K562 (cell line): Measurements from ENCODE around the gene ART1. TPM values are rescaled to one million over a fixed set of nuclear protein-coding genes. Genes with fewer than 3 reads are reported as not detected.

ENCODE experiments used
- ATAC-seq: fragments of 200-7000 bp; cut with Tn5 transposase; 3 replicates; pipeline ENCODE4 v1.9.1; 2020; ENCODE audit warnings: moderate library complexity
- BruUV-seq: library from RNA; stranded (reverse); fragments of 400-500 nt; replicated peaks from 2 replicates; lab custom pipeline; 2021; lab: Mats Ljungman, UMichigan
- CTCF ChIA-PET: fragments of 300-600 bp; formaldehyde crosslinking; extraction: SDS; loops from one replicate; lab custom pipeline; 2021; ENCODE audit warnings: low intra/inter-chr PET ratio; lab: Yijun Ruan, JAX
- POLR2A ChIA-PET: fragments of 300-600, 350-650 bp; sonication (Branson Sonifier 250); formaldehyde crosslinking; extraction: SDS; loops from one replicate; lab custom pipeline; 2021; ENCODE audit warnings: antibody characterized with exemption, inconsistent platforms; lab: Yijun Ruan, JAX
- DNase-seq, 4 experiments: peaks; one replicate each; pipeline versions ENCODE4 v3.0.0 to v3.0.0-alpha.2; 2011 to 2018; ENCODE audit warnings: low spot score in 3 of 4, mixed read lengths in 3 of 4; ENCODE audit errors: extremely low read depth in 1 of 4
- FAIRE-seq: peaks from 2 replicates; lab custom pipeline; 2011; peaks lifted over from hg19 to GRCh38; lab: Jason Lieb, UNC
- H2AFZ ChIP-seq: 2 replicates; pipeline ENCODE4 v1.6.0; 2011; ENCODE audit warnings: low read depth, low read length, control low read depth, inconsistent platforms
- H3K27ac ChIP-seq: fragments of 200-600 bp; 3 replicates; pipeline ENCODE4 v1.8.0; 2011; ENCODE audit warnings: low read depth, mild to moderate bottlenecking, control low read depth, inconsistent platforms, low read length, moderate library complexity, mixed read lengths; ENCODE audit errors: extremely low read depth
- H3K27me3 ChIP-seq, 2 experiments: fragments of 300-600 bp in 1 of 2; 2 replicates in 1 of 2; 3 replicates in 1 of 2; pipeline versions ENCODE4 v1.6.0 to v1.8.0; 2011; ENCODE audit warnings: inconsistent platforms in 2 of 2, low read length in 2 of 2, mild to moderate bottlenecking in 1 of 2, mixed read lengths in 1 of 2, moderate library complexity in 1 of 2; ENCODE audit not compliant: control insufficient read depth in 2 of 2, insufficient read depth in 2 of 2
- H3K36me3 ChIP-seq: fragments of 300-600 bp; 3 replicates; pipeline ENCODE4 v1.8.0; 2011; ENCODE audit warnings: mild to moderate bottlenecking, low read length, inconsistent platforms; ENCODE audit not compliant: control insufficient read depth, insufficient read depth
- H3K4me1 ChIP-seq, 2 experiments: fragments of 200-600 bp in 1 of 2; replicated peaks in 1 of 2; 2 replicates in 1 of 2; 3 replicates in 1 of 2; pipeline versions ENCODE4 v1.5.1 to v1.8.0; 2011; ENCODE audit warnings: inconsistent platforms in 2 of 2, low read length in 2 of 2, mild to moderate bottlenecking in 1 of 2, mixed read lengths in 1 of 2, moderate library complexity in 1 of 2; ENCODE audit not compliant: control insufficient read depth in 2 of 2, insufficient read depth in 2 of 2
- H3K4me2 ChIP-seq: 2 replicates; pipeline ENCODE4 v1.6.1; 2011; ENCODE audit warnings: low read length, control low read depth, inconsistent platforms, mixed read lengths; ENCODE audit not compliant: insufficient read depth
- H3K4me3 ChIP-seq: fragments of 200-600 bp; sonication (generic), shearing (Covaris generic); 2 replicates; pipeline ENCODE4 v1.5.1; 2016; ENCODE audit warnings: control low read depth, inconsistent platforms
- H3K79me2 ChIP-seq: fragments of 200-600 bp; 3 replicates; pipeline ENCODE4 v1.8.0; 2011; ENCODE audit warnings: low read length, inconsistent platforms; ENCODE audit not compliant: control insufficient read depth, insufficient read depth
- H3K9ac ChIP-seq, 2 experiments: 2 replicates each; pipeline versions ENCODE4 v1.6.0 to v1.6.1; 2011; ENCODE audit warnings: low read depth in 2 of 2, low read length in 2 of 2, control low read depth in 1 of 2, inconsistent platforms in 1 of 2, mild to moderate bottlenecking in 1 of 2, mixed read lengths in 1 of 2; ENCODE audit not compliant: insufficient read depth in 1 of 2
- H3K9me1 ChIP-seq: one replicate; pipeline ENCODE4 v1.6.0; 2011; ENCODE audit warnings: inconsistent platforms, mild to moderate bottlenecking, low read length, moderate library complexity; ENCODE audit not compliant: control insufficient read depth, insufficient read depth
- H3K9me3 ChIP-seq: replicated peaks from 2 replicates; pipeline ENCODE4 v1.5.1; 2011; ENCODE audit warnings: low read depth, low read length, inconsistent platforms; ENCODE audit not compliant: control insufficient read depth, insufficient read depth
- H4K20me1 ChIP-seq: replicated peaks from 2 replicates; pipeline ENCODE4 v1.6.1; 2011; ENCODE audit warnings: low read length, inconsistent platforms, mixed read lengths; ENCODE audit not compliant: control insufficient read depth, insufficient read depth
- CTCF ChIP-seq, 3 experiments: IDR thresholded peaks in 2 of 3; conservative IDR thresholded peaks in 1 of 3; 2 replicates each; pipeline ENCODE4 v1.5.1; 2011 to 2012; ENCODE audit warnings: low read length in 3 of 3, mild to moderate bottlenecking in 3 of 3, control low read depth in 2 of 3, improper control_type of control experiment in 1 of 3, inconsistent platforms in 1 of 3, low read depth in 1 of 3, mixed read lengths in 1 of 3, moderate library complexity in 1 of 3; ENCODE audit not compliant: insufficient read depth in 2 of 3
- DACH1 ChIP-seq: fragments of 450-650 bp; IDR thresholded peaks from 2 replicates; pipeline ENCODE4 v1.6.1; 2018; ENCODE audit not compliant: partially characterized antibody
- DEAF1 ChIP-seq: fragments of 450-650 bp; formaldehyde crosslinking; IDR thresholded peaks from 2 replicates; pipeline ENCODE4 v1.4.0; 2020; ENCODE audit warnings: mild to moderate bottlenecking, moderate library complexity
- E2F6 ChIP-seq, 2 experiments: IDR thresholded peaks; 2 replicates each; pipeline ENCODE4 v1.6.1; 2011; ENCODE audit warnings: borderline replicate concordance in 1 of 2, control low read depth in 1 of 2, low read depth in 1 of 2, low read length in 1 of 2, mild to moderate bottlenecking in 1 of 2, mixed read lengths in 1 of 2, moderate library complexity in 1 of 2; ENCODE audit not compliant: insufficient read depth in 1 of 2, insufficient read length in 1 of 2, poor library complexity in 1 of 2, severe bottlenecking in 1 of 2; ENCODE audit errors: extremely low read depth in 1 of 2
- ETS1 ChIP-seq: conservative IDR thresholded peaks from 2 replicates; pipeline ENCODE4 v1.6.1; 2011; ENCODE audit warnings: low read depth, mild to moderate bottlenecking, low read length; ENCODE audit not compliant: control insufficient read depth
- GATAD2A ChIP-seq: fragments of 450-650 bp; IDR thresholded peaks from 2 replicates; pipeline ENCODE4 v1.6.1; 2017
- HSF4 ChIP-seq: fragments of 250-450 bp; sonication (Bioruptor Pico); IDR thresholded peaks from 2 replicates; pipeline ENCODE4 v2.1.2; 2022; ENCODE audit warnings: mild to moderate bottlenecking, moderate library complexity, borderline replicate concordance
- RAD21 ChIP-seq, 2 experiments: fragments of 250-450 bp in 1 of 2; fragments of 450-650 bp in 1 of 2; sonication (Bioruptor Pico) in 1 of 2; formaldehyde crosslinking in 1 of 2; IDR thresholded peaks in 1 of 2; conservative IDR thresholded peaks in 1 of 2; 2 replicates each; pipeline versions ENCODE4 v1.4.0 to v1.8.0; 2020 to 2022; ENCODE audit warnings: mild to moderate bottlenecking in 2 of 2, moderate library complexity in 1 of 2
- SMAD3 ChIP-seq: fragments of 450-650 bp; formaldehyde crosslinking; conservative IDR thresholded peaks from 2 replicates; pipeline ENCODE4 v1.4.0; 2020; ENCODE audit warnings: mild to moderate bottlenecking
- ZC3H11A ChIP-seq: IDR thresholded peaks from 2 replicates; pipeline ENCODE4 v1.6.1; 2012; ENCODE audit warnings: low read depth, low read length, improper control_type of control experiment
- ZNF551 ChIP-seq: fragments of 250-450 bp; sonication (Bioruptor Pico); IDR thresholded peaks from 2 replicates; pipeline ENCODE4 v1.5.0; 2021; ENCODE audit warnings: mild to moderate bottlenecking, moderate library complexity
- ZNF707 ChIP-seq: fragments of 250-450 bp; sonication (Bioruptor Pico); conservative IDR thresholded peaks from 2 replicates; pipeline ENCODE4 v1.8.0; 2022; ENCODE audit warnings: inconsistent platforms, mild to moderate bottlenecking, moderate library complexity
- WGBS: fragments of 100-300 bp; shearing (Covaris generic); methylation state at CpG from one replicate; pipeline ENCODE4 v1.1.6; 2016; ENCODE audit warnings: low coverage, mixed read lengths; ENCODE audit not compliant: insufficient coverage; ENCODE audit errors: missing lambda C conversion rate; 5-methylcytosine and 5-hydroxymethylcytosine counted together
- in situ Hi-C: fragments of 300-500 bp; cut with MboI; formaldehyde crosslinking; loops from 4 replicates; pipeline ENCODE4 v1.15.0; 2018; ENCODE audit warnings: inconsistent platforms, mixed read lengths
- intact Hi-C: fragments of 100-400 bp; cut with micrococcal nuclease; formaldehyde crosslinking; loops from 2 replicates; pipeline ENCODE4 v1.14.2; 2022
- polyA plus RNA-seq, 8 experiments: library from polyadenylated mRNA; depleted of rRNA in 4 of 8; stranded (reverse) in 5 of 8; unstranded in 3 of 8; fragments of >200 nt; fragmentation: Nextera tagmentation in 2 of 8; fragmentation: Illumina TruSeq in 1 of 8; extraction: Ambion mirVana in 2 of 8; extraction: Trizol in 1 of 8; gene quantifications; 2 replicates each; pipeline versions ENCODE4 v1.2.1 to v1.2.3, GENCODE V29; 2011 to 2014; ENCODE audit warnings: inconsistent platforms in 1 of 8, missing spikeins in 1 of 8
- total RNA-seq, 7 experiments: library from RNA; depleted of rRNA in 6 of 7; stranded (reverse); fragments of >200 nt in 6 of 7; fragmentation: Illumina TruSeq in 2 of 7; extraction: Trizol in 2 of 7; gene quantifications; 2 replicates each; pipeline versions ENCODE4 v1.2.1 to v1.2.3, GENCODE V29; 2011 to 2021; ENCODE audit warnings: low replicate concordance in 1 of 7

Gene ART1
- total and polyA plus RNA-seq, 9 of the 15 experiments (the other 6 are each of a cell fraction or from before 2014, with no cell fraction given), result not detected

GRCh38 chr11:3609416-3610265 lies 35.3 kb upstream of the ART1 start (continued):
- TF ChIP-seq DEAF1, result peak; percentile 85
- peak; percentile 80 to 95 (median 83) for TF ChIP-seq CTCF (IDR thresholded peaks at IDR 0.05 in 2 of 3, conservative IDR thresholded peaks at IDR 0.05 in 1 of 3; ENCODE audit: insufficient read depth in 2 of 3, low read depth in 1 of 3, low read length in 3 of 3)
- peak; percentile 87 to 94 for TF ChIP-seq RAD21 (CRISPR knock-in tag; conservative IDR thresholded peaks at IDR 0.05 in 1 of 2, IDR thresholded peaks at IDR 0.05 in 1 of 2)
- TF ChIP-seq, all 486 proteins: peak for 8

GRCh38 chr11:3610846-3611245 lies 34.1 kb upstream of the ART1 start:
- H3K27me3 ChIP-seq, result no peaks in the 10 kb centered on the region; a peak in 1 of 5 replicates
- no peaks in the 10 kb centered on the region for H4K20me1 ChIP-seq
- H3K4me1 ChIP-seq, result peaks cover 0 to 13% of the 10 kb centered on the region in 2 experiments; a peak in 4 of 5 replicates
- H3K9ac ChIP-seq, result no peak overlapping the region
- WGBS, result 36% methylated on average over 4 of the region's 4 CpGs
- no peak overlapping the region for H2AFZ ChIP-seq
- ChIA-PET POLR2A (no interaction called here), CTCF (no interaction called here)
- H3K4me3 ChIP-seq, result no peak overlapping the region
- no peak overlapping the region for H3K4me2 ChIP-seq
- no peaks in the 10 kb centered on the region for H3K79me2 ChIP-seq
- H3K36me3 ChIP-seq, result no peaks in the 10 kb centered on the region
- no peaks in the 10 kb centered on the region; the same call in 1 of the 2 replicates for H3K9me3 ChIP-seq
- intact Hi-C loops (no loop called here), in situ Hi-C loops (no loop called here)
- no peak for FAIRE-seq
- H3K27ac ChIP-seq, result no peak overlapping the region
- DNase-seq, result no peak
- BruUV-seq, result no TSS peak
- H3K9me1 ChIP-seq, result no peaks in the 10 kb centered on the region
- no peak for ATAC-seq
- TF ChIP-seq ZC3H11A (no peak), ZNF551 (CRISPR knock-in tag) (no peak), ETS1 (no peak), HSF4 (CRISPR knock-in tag) (no peak), E2F6 (IDR thresholded peaks at IDR 0.05; ENCODE audit: borderline replicate concordance in 1 of 2, extremely low read depth in 1 of 2, insufficient read depth in 1 of 2, insufficient read length in 1 of 2, low read depth in 1 of 2, low read length in 1 of 2, poor library complexity in 1 of 2, severe bottlenecking in 1 of 2) (no peak), ZNF707 (CRISPR knock-in tag) (no peak), GATAD2A (no peak), SMAD3 (CRISPR knock-in tag) (no peak), DACH1 (no peak)
